HG03342 (cell line): ENCODE measurements around the gene C2CD4C.
"Not testable (repeated sequence)": the region's sequence is repeated elsewhere in the genome, so short reads cannot be mapped to it uniquely, and the experiment has no call there.

Source experiments
- ATAC-seq: cut with Tn5 transposase; IDR thresholded peaks from one replicate; pipeline ENCODE4 v1.9.1; 2021; ENCODE audit warnings: mild to moderate bottlenecking, moderate library complexity; ENCODE audit not compliant: unreplicated experiment

The C2CD4C gene

DNA sequence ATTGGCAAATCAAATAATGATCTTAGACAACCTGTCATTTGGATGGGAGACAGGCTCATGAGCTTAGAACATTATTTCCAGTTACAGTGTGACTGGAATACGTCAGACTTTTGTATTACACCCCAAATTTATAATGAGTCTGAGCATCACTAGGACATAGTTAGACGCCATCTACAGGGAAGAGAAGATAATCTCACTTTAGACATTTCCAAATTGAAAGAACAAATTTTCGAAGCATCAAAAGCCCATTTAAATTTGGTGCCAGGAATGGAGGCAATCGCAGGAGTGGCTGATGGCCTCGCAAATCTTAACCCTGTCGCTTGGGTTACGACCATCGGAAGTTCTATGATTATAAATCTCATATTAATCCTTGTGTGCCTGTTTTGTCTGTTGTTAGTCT, 22.8 kb downstream of the C2CD4C start:
- ATAC-seq = not testable (repeated sequence)

GRCh38 chr19:384799-385169, 24.2 kb downstream of the C2CD4C start:
- no peak for ATAC-seq

- ATAC-seq = no peak
These were observed 24.8 kb downstream of the C2CD4C start for GRCh38 chr19:383922-384798.

GRCh38 chr19:383040-383439, 25.9 kb downstream of the C2CD4C start:
- ATAC-seq = no peak

- not testable (repeated sequence) for ATAC-seq
These were observed 26.4 kb downstream of the C2CD4C start for GRCh38 chr19:382578-382977.

GRCh38 chr19:381901-382300, 27.0 kb downstream of the C2CD4C start:
- not testable (repeated sequence) for ATAC-seq

GRCh38 chr19:380618-381219, 28.2 kb downstream of the C2CD4C start:
- ATAC-seq = not testable (repeated sequence)

DNA sequence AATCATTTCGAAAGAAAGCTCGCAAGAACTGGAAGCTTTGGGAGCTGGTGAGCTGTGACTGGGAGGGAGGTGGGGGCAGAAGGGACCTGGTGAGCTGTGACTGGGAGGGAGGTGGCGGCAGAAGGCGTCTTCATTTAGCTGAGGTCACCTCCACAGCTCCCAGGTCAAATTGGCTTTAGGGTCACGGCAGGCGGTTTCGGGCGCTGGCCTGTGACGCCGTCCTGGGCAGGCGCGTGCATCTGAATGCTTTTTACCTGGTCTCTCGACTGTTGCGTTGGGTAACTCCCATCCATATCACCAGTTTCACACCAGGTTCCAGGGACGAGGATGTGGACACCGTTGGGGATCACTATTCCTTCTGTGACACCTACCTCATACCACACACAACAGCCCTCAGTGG, 29.2 kb downstream of the C2CD4C start:
- ATAC-seq = no peak

DNA sequence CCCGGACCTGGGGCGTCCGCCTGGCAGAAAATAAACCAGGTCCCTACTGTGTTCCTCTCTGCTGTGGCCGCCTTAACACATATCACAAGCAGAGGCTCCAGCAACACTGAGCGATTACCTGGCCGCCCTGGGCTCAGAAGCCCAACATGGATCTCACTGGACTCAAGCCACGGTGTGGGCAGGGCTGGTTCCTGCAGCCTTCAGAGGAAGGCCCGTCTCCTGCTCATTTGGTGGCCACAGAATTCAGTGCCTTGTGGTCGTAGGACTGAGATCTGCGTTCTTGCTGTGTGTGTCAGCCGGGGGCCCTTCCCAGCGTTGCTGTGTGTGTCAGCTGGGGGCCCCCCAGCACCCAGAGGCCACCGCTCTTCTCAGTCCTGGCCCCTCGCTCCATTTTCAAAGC, 30.2 kb downstream of the C2CD4C start:
- ATAC-seq = no peak

DNA sequence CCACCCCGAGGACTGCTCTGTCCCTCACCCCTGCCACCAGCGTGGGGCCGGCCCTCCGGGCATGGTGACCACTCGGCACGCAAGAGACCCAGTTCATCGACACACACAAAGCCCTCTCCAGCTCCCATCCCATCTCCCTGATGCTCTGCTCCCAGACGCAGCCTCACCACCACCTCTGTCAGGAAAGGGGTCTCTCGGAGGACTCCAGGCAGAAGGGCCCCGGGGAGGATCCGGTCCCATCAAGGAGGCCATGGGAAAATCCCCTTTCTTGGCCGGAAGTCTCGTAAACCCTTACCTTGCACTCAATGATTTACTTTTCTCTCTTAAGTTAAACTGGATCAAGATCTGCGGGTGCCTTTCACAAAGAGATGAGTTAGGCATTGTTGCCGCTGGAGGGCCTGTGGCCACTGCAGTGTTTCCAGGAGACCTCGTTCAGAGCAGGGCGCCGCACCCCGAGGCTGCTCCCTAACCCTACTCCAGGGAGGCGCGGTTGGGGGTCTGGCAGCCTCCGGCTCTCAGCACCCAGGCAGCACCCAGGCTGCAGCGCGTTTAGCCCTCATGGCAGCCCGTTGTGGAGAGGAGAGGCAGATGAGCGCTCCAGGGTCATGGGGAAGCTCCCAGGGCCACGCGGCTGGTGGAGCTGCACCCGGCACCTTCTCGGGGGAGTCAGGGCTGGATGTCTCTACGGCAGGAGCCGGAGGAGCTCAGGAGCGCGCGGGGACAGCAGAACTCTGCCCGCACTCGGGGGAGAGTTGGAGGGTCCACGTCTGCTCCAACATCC, 31.0 kb downstream of the C2CD4C start:
- ATAC-seq = no peak

DNA sequence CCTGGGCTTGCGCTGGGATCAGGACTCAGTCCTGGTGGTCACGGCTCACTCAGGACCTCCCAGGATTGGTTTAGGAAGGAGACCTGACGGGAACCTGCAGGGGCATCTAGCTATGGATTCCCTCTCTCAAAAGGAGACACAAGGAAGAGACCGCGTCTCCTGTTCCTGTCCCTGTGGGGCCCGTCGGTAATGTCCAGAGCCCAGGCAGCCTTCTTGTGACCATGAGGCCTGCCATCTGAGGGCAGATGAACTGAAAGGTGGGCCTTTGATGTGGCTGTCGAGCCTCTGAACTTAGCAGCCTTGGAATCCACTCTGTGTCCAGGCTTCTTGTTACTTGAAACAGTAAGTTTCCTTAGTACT, 32.9 kb downstream of the C2CD4C start:
- no peak for ATAC-seq

- no peak for ATAC-seq
These were observed 33.4 kb downstream of the C2CD4C start for GRCh38 chr19:375395-376110.

DNA sequence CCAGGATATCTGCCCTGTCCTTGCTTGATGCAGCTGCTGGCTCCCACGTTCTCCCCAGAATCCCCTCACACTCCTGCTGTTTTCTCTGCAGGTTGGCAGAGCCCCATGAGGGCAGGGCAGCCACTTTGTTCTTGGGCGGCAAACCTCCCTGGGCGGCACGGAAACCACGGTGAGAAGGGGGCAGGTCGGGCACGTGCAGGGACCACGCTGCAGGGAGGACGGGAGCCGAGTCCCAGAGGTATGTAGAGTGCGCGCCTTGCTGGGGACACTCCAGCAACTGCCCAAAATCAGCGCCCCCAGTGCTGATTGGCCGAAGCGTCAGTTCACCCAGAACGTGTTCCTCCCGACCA, 34.1 kb downstream of the C2CD4C start:
- no peak for ATAC-seq

GRCh38 chr19:374183-374885, 34.6 kb downstream of the C2CD4C start:
- no peak for ATAC-seq

DNA sequence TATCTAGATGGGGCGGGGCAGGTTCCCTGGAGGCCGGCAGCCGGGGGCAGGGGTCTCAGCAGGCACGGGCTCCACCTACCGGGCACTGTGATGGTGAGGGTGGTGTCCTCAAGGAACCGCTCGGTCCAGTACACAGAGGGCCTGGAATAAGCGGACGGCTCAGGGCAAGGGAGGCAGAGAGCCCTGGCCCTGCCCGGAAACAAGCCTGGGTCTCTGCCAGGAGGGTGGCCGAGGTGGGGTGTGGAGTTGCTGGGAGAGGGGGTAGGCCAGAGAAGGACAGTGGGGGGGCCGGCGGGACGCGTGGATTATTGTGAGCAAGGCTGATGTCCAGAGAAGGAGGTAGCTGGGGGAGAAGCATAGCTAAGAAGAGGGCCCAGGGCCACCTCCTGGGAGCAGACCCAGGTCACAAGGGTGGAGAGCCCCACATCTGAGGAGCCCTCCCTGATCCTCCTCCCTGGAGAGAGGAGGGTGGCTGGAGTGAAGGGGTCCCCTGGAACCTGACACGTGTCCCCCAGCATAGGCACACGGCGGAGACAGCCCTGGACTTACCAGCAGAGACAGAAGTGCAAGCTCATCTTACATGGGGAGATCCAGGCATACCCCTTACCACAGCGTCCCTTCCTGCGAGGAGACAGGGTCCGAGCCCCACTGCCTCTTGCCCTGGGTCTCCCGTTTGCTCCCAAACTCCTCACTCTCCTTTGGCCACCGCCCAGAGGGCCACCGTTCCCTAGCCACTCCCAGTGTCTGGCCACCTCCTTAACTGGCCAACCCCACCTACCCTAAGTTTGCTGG, 35.4 kb downstream of the C2CD4C start:
- no peak for ATAC-seq

DNA sequence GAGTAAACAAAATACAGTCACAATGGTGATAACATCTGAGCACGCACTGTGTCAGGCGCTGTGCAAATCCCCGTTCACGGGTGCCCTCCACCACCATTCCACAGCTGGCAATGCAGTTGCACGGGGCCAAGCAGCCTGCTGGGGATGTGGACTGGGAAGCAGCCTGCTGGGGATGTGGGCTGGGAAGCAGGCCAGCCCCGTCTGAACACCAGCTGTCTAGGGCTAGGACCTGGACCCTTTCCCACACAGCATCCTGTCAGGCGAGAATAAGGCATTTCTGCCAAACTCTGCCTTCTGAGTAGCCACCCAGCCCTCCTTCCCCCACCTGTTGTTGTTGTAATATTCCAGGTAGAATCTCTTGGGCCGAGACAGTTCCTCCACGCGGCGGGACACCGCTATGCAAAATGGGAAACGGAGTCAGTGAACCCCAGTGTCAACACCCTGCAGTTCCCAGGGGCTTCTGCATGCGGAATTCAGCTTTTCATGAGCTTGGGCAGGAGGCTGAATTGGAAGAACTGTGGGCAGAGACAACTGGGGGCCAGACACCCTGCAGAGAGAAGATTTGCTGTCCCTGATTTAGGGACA, 36.5 kb downstream of the C2CD4C start:
- no peak for ATAC-seq

GRCh38 chr19:371501-372168, 37.3 kb downstream of the C2CD4C start:
- no peak for ATAC-seq

GRCh38 chr19:370641-371330, 38.2 kb downstream of the C2CD4C start:
- no peak for ATAC-seq
